ENCODE results near the gene NEURL4.
"Not testable (repeated sequence)": the region's sequence is repeated elsewhere in the genome, so short reads cannot be mapped to it uniquely, and the experiment has no call there.

The NEURL4 gene

GRCh38 chr17:7340179-7340578, 11.0 kb upstream of the NEURL4 start:
- H3K4me3 ChIP-seq (ENCODE audit: low read length) = no peak overlapping the region
- H4K20me1 ChIP-seq (ENCODE audit: insufficient read depth, low read length) = no peaks in the 10 kb centered on the region
- no peak overlapping the region for H3K9ac ChIP-seq (ENCODE audit: low read length)
- TF ChIP-seq EZH2phosphoT487 (IDR thresholded peaks at IDR 0.05; ENCODE audit: low read depth) (no peak), CTCF (IDR thresholded peaks at IDR 0.05; ENCODE audit: low read depth, low read length) (no peak)
- H3K27ac ChIP-seq (ENCODE audit: low read length) = no peak overlapping the region
- H2AFZ ChIP-seq (ENCODE audit: low read depth, low read length) = no peak overlapping the region
- H3K4me1 ChIP-seq (ENCODE audit: low read length) = peaks cover 15% of the 10 kb centered on the region
- H3K36me3 ChIP-seq (replicated peaks; ENCODE audit: low read depth, low read length) = peaks cover 4% of the 10 kb centered on the region
- no peak overlapping the region for H3K4me2 ChIP-seq (ENCODE audit: low read length)
- H3K9me3 ChIP-seq (ENCODE audit: insufficient read depth, low read length) = no peaks in the 10 kb centered on the region
- H3K79me2 ChIP-seq (ENCODE audit: low read length) = peaks cover 9% of the 10 kb centered on the region
- no peaks in the 10 kb centered on the region for H3K27me3 ChIP-seq (ENCODE audit: low read depth, low read length)

DNA sequence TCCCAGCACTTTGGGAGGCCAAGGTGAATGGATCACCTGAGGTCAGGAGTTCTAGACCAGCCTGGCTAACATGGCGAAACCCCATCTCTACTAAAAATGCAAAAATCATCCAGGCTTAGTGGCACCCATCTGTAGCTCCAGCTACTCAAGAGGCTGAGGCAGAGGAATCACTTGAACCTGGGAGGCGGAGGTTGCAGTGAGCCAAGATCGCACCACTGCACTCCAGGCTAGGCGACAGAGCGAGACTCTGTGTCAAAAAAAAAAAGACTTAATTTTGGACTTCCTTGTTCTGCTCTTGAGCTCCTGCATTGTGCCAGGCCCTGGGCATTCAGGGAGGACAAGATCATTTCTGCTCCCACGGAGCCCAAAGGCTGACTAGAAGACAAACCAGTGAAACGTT, 8.5 kb upstream of the NEURL4 start:
- H3K4me2 ChIP-seq (ENCODE audit: low read length) = peak overlapping the region; percentile 96; the same call in 1 of the 2 replicates
- not testable (repeated sequence) for H3K36me3 ChIP-seq (replicated peaks; ENCODE audit: low read depth, low read length); H3K9ac ChIP-seq (ENCODE audit: low read length); H3K9me3 ChIP-seq (ENCODE audit: insufficient read depth, low read length); H3K4me3 ChIP-seq (ENCODE audit: low read length); H3K27me3 ChIP-seq (ENCODE audit: low read depth, low read length); H3K27ac ChIP-seq (ENCODE audit: low read length); H3K79me2 ChIP-seq (ENCODE audit: low read length); H2AFZ ChIP-seq (ENCODE audit: low read depth, low read length); H4K20me1 ChIP-seq (ENCODE audit: insufficient read depth, low read length)
- peaks cover 15% of the 10 kb centered on the region for H3K4me1 ChIP-seq (ENCODE audit: low read length)

DNA sequence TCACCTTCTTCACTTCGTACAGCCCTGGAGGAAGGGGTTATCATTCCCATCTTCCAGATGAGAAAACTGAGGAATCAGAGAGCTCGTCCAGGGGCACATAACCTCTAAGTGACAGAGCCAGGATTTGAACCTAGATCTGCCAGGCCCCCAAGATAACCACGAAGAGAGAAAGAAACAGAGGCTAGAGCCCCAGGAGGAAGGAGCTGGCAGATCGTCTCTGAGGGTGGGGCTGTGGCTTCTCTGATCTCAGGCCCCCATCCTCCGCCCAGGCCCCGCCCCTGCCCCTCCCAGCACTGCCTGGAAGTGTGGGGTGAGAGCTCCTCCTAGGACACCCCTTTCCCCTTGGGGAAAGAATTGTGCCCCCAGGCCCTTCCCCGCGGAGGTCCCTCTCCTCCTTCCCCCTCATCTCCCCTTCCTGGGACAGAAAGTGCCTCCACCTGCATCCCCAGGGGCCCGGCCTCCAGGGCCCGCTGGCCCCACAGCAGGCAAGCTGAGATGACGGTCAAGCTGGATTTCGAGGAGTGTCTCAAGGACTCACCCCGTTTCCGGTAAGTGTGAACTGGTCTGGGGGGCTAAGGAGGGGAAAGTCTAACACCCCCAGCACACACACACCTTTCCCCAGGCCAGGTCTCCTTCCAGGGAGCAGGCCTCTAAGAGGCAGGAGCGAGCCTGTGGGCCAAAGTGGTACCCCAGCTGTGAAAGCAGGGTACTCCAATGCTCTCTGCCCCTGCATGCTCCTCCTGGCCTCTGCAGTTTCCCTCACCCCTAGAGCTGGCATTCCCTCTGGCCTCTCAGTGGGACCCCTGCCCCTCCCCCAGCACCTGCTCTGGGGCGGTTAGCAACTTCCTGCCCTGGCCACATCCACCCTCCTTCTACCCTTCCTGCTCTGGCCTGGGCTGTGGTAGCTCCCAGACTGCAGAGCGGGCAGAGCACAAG, 7.4 kb upstream of the NEURL4 start, which contains the start of gene ACAP1:
Gene ACAP1 (plus strand): TSS at position 290 of the 936 bp plus-strand sequence. CDS start 206 bp downstream, at position 496.
- Histone ChIP-seq H3K79me2 (ENCODE audit: low read length) (peaks cover 9% of the 10 kb centered on the region), H4K20me1 (ENCODE audit: insufficient read depth, low read length) (no peaks in the 10 kb centered on the region), H3K27ac (ENCODE audit: low read length) (peak within 1 kb of the TSS; percentile 63), H3K4me2 (ENCODE audit: low read length) (peak within 1 kb of the TSS; percentile 96), H3K36me3 (replicated peaks; ENCODE audit: low read depth, low read length) (peaks cover 4% of the 10 kb centered on the region), H2AFZ (ENCODE audit: low read depth, low read length) (peak within 1 kb of the TSS; percentile 52; the same call in 1 of the 2 replicates), H3K4me3 (ENCODE audit: low read length) (peak within 1 kb of the TSS; percentile 99), H3K27me3 (ENCODE audit: low read depth, low read length) (no peaks in the 10 kb centered on the region), H3K9me3 (ENCODE audit: insufficient read depth, low read length) (no peaks in the 10 kb centered on the region), H3K4me1 (ENCODE audit: low read length) (peaks cover 26% of the 10 kb centered on the region), H3K9ac (ENCODE audit: low read length) (peak within 1 kb of the TSS; percentile 92)
- TF ChIP-seq EZH2phosphoT487 (IDR thresholded peaks at IDR 0.05; ENCODE audit: low read depth) (no peak), CTCF (IDR thresholded peaks at IDR 0.05; ENCODE audit: low read depth, low read length) (no peak; the same call in 1 of the 2 replicates)

- Histone ChIP-seq H3K27ac (ENCODE audit: low read length) (peak overlapping the region; percentile 14; the same call in 1 of the 2 replicates), H3K4me2 (ENCODE audit: low read length) (peak overlapping the region; percentile 96), H3K4me3 (ENCODE audit: low read length) (peak overlapping the region; percentile 99), H3K9ac (ENCODE audit: low read length) (peak overlapping the region; percentile 92; the same call in 1 of the 2 replicates), H3K4me1 (ENCODE audit: low read length) (peaks cover 34% of the 10 kb centered on the region)
- H3K79me2 ChIP-seq (ENCODE audit: low read length); H4K20me1 ChIP-seq (ENCODE audit: insufficient read depth, low read length); H2AFZ ChIP-seq (ENCODE audit: low read depth, low read length); H3K27me3 ChIP-seq (ENCODE audit: low read depth, low read length); H3K36me3 ChIP-seq (replicated peaks; ENCODE audit: low read depth, low read length); H3K9me3 ChIP-seq (ENCODE audit: insufficient read depth, low read length): not testable (repeated sequence)
Measured at GRCh38 chr17:7335765-7336164, 6.6 kb upstream of the NEURL4 start.

DNA sequence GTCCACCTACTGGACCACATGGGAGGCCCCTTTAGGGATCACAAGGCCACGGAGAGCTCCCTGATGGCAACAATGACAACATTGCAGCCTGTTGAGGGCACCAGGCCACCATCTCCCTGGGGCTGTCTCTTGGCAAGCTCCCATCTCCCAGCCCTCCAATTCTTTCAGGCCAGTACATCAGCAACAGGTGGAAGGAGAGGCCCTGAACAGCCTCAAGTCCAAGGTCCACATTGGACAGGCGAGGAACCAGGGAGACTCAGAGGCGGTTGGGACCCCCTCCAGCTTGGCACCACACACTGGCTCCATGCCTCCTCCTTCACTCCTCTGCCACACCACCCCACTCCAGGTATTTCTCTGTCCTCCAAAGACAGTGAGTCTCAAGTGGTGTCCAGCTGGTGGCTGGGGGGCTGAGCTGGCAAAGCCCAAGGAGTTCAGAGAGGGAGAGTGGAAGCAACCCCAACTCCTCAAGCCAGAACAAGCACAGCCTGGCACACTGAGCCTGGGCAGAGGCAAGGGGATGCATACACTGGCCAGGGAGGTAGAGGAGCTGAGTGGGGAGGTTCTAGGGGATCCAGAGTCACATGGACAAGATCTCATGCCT, 5.9 kb upstream of the NEURL4 start:
- no peak overlapping the region for H3K9ac ChIP-seq (ENCODE audit: low read length)
- H3K27ac ChIP-seq (ENCODE audit: low read length) = no peak overlapping the region
- H3K27me3 ChIP-seq (ENCODE audit: low read depth, low read length) = no peaks in the 10 kb centered on the region
- peaks cover 4% of the 10 kb centered on the region for H3K36me3 ChIP-seq (replicated peaks; ENCODE audit: low read depth, low read length)
- H3K4me2 ChIP-seq (ENCODE audit: low read length) = no peak overlapping the region
- H3K9me3 ChIP-seq (ENCODE audit: insufficient read depth, low read length) = no peaks in the 10 kb centered on the region
- H3K4me1 ChIP-seq (ENCODE audit: low read length) = peaks cover 37% of the 10 kb centered on the region
- H3K4me3 ChIP-seq (ENCODE audit: low read length) = no peak overlapping the region
- TF ChIP-seq CTCF (IDR thresholded peaks at IDR 0.05; ENCODE audit: low read depth, low read length) (no peak), EZH2phosphoT487 (IDR thresholded peaks at IDR 0.05; ENCODE audit: low read depth) (no peak)
- H4K20me1 ChIP-seq (ENCODE audit: insufficient read depth, low read length) = no peaks in the 10 kb centered on the region
- peaks cover 9% of the 10 kb centered on the region for H3K79me2 ChIP-seq (ENCODE audit: low read length)
- no peak overlapping the region for H2AFZ ChIP-seq (ENCODE audit: low read depth, low read length)

- Histone ChIP-seq H3K9ac (ENCODE audit: low read length) (peak overlapping the region; percentile 54), H3K4me3 (ENCODE audit: low read length) (peak overlapping the region; percentile 67), H3K4me1 (ENCODE audit: low read length) (peaks cover 44% of the 10 kb centered on the region), H3K4me2 (ENCODE audit: low read length) (peak overlapping the region; percentile 80), H3K27ac (ENCODE audit: low read length) (peak overlapping the region; percentile 59), H3K79me2 (ENCODE audit: low read length) (peaks cover 22% of the 10 kb centered on the region)
- H3K9me3 ChIP-seq (ENCODE audit: insufficient read depth, low read length); H4K20me1 ChIP-seq (ENCODE audit: insufficient read depth, low read length); H3K27me3 ChIP-seq (ENCODE audit: low read depth, low read length); H3K36me3 ChIP-seq (replicated peaks; ENCODE audit: low read depth, low read length); H2AFZ ChIP-seq (ENCODE audit: low read depth, low read length): not testable (repeated sequence)
Measured at GRCh38 chr17:7332600-7333069, 3.5 kb upstream of the NEURL4 start.
